Measurements from ENCODE around the gene ADAMTS18.

Gene ADAMTS18

DNA sequence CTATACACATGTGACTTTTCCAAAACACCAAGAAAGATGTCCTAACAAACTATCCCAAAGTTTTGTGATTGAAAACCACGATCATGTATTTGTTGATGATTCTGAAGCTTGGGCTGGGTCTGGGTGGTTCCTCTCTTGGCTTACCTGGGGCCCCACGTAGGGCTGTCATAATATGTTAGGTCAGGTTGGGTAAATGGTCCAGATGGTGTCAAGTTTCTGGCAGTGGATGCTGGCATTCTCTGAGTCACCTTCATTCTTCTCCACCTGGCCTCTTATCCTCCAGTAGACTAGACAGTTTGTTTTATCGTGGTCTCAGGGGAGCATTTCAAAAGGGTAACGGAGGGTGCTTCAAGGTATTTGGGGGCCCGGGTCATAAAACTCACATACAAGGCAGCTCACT, 196.2 kb downstream of the ADAMTS18 start (continued):
- TF ChIP-seq, protein P1, sequence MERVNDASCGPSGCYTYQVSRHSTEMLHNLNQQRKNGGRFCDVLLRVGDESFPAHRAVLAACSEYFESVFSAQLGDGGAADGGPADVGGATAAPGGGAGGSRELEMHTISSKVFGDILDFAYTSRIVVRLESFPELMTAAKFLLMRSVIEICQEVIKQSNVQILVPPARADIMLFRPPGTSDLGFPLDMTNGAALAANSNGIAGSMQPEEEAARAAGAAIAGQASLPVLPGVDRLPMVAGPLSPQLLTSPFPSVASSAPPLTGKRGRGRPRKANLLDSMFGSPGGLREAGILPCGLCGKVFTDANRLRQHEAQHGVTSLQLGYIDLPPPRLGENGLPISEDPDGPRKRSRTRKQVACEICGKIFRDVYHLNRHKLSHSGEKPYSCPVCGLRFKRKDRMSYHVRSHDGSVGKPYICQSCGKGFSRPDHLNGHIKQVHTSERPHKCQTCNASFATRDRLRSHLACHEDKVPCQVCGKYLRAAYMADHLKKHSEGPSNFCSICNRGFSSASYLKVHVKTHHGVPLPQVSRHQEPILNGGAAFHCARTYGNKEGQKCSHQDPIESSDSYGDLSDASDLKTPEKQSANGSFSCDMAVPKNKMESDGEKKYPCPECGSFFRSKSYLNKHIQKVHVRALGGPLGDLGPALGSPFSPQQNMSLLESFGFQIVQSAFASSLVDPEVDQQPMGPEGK (tag by site-specific recombination; IDR thresholded peaks at IDR 0.05), result peak; percentile 34; the same call in 1 of the 2 replicates

- ChIA-PET POLR2A (interaction anchor here (0.7 kb wide), 1 partner anchor 353 kb away, joined by 3 read pairs; no protein-coding TSS in a partner anchor), CTCF (interaction anchor here (0.6 to 11.2 kb wide), 40 partner anchors 10 to 1010 kb away, joined by 3 to 247 read pairs (median 4); partner anchors contain the start of gene WWOX)
- no peak overlapping the region for H3K4me3 ChIP-seq (ENCODE audit: low read depth, low read length)
- no peaks in the 10 kb centered on the region for H3K36me3 ChIP-seq (ENCODE audit: control insufficient read depth in 2 of 2, insufficient read depth in 1 of 2, low read length in 2 of 2)
- H3K4me1 ChIP-seq (ENCODE audit: control insufficient read depth, insufficient read depth, low read length), result peaks cover 18% of the 10 kb centered on the region
- H3K27ac ChIP-seq (ENCODE audit: extremely low read depth, low read depth, low read length), result no peak overlapping the region
- H3K9me3 ChIP-seq (ENCODE audit: control insufficient read depth, insufficient read depth, low read depth, low read length), result no peaks in the 10 kb centered on the region
- TF ChIP-seq SP7 (tag by site-specific recombination; IDR thresholded peaks at IDR 0.05), result peak; percentile 57
- TF ChIP-seq ZEB2 (tag by site-specific recombination; IDR thresholded peaks at IDR 0.05), result 0 out of 2 replicates have a peak, but pooled peaks have one; percentile 27
- TF ChIP-seq ZXDB (tag by site-specific recombination; IDR thresholded peaks at IDR 0.05), result peak; percentile 57; the same call in 1 of the 2 replicates
- TF ChIP-seq ZBTB8A (tag by site-specific recombination; IDR thresholded peaks at IDR 0.05), result 0 out of 2 replicates have a peak, but pooled peaks have one; percentile 18
- TF ChIP-seq ZSCAN30 (tag by site-specific recombination; IDR thresholded peaks at IDR 0.05), result peak; percentile 89; the same call in 1 of the 2 replicates
- TF ChIP-seq ZNF513 (tag by site-specific recombination; IDR thresholded peaks at IDR 0.05), result no peak
- TF ChIP-seq ZNF623 (tag by site-specific recombination; IDR thresholded peaks at IDR 0.05), result 0 out of 2 replicates have a peak, but pooled peaks have one; percentile 8
- TF ChIP-seq, protein P2, sequence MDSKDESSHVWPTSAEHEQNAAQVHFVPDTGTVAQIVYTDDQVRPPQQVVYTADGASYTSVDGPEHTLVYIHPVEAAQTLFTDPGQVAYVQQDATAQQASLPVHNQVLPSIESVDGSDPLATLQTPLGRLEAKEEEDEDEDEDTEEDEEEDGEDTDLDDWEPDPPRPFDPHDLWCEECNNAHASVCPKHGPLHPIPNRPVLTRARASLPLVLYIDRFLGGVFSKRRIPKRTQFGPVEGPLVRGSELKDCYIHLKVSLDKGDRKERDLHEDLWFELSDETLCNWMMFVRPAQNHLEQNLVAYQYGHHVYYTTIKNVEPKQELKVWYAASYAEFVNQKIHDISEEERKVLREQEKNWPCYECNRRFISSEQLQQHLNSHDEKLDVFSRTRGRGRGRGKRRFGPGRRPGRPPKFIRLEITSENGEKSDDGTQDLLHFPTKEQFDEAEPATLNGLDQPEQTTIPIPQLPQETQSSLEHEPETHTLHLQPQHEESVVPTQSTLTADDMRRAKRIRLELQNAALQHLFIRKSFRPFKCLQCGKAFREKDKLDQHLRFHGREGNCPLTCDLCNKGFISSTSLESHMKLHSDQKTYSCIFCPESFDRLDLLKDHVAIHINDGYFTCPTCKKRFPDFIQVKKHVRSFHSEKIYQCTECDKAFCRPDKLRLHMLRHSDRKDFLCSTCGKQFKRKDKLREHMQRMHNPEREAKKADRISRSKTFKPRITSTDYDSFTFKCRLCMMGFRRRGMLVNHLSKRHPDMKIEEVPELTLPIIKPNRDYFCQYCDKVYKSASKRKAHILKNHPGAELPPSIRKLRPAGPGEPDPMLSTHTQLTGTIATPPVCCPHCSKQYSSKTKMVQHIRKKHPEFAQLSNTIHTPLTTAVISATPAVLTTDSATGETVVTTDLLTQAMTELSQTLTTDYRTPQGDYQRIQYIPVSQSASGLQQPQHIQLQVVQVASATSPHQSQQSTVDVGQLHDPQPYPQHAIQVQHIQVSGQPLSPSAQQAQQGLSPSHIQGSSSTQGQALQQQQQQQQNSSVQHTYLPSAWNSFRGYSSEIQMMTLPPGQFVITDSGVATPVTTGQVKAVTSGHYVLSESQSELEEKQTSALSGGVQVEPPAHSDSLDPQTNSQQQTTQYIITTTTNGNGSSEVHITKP (tag by site-specific recombination; IDR thresholded peaks at IDR 0.05), result peak; percentile 66
- peak; percentile 26; the same call in 1 of the 2 replicates for TF ChIP-seq KLF9 (tag by site-specific recombination; IDR thresholded peaks at IDR 0.05; ENCODE audit: low read depth)
- TF ChIP-seq YY2 (tag by site-specific recombination; IDR thresholded peaks at IDR 0.05), result 0 out of 2 replicates have a peak, but pooled peaks have one; percentile 15
- peak; percentile 85 for TF ChIP-seq ZNF391 (tag by site-specific recombination; IDR thresholded peaks at IDR 0.05; ENCODE audit: borderline replicate concordance, low read depth)
- no peak for TF ChIP-seq GLI2 (tag by site-specific recombination; IDR thresholded peaks at IDR 0.05; ENCODE audit: borderline replicate concordance, low read depth)
- TF ChIP-seq ZNF610 (tag by site-specific recombination; IDR thresholded peaks at IDR 0.05; ENCODE audit: borderline replicate concordance), result 0 out of 2 replicates have a peak, but pooled peaks have one; percentile 43
- peak; percentile 60; the same call in 1 of the 2 replicates for TF ChIP-seq EGR2 (tag by site-specific recombination; IDR thresholded peaks at IDR 0.05; ENCODE audit: low read depth)
- 0 out of 2 replicates have a peak, but pooled peaks have one; percentile 31 for TF ChIP-seq ZSCAN4 (tag by site-specific recombination; IDR thresholded peaks at IDR 0.05)
- peak; percentile 93 for TF ChIP-seq ZNF660 (tag by site-specific recombination; IDR thresholded peaks at IDR 0.05)
- TF ChIP-seq, protein P1 (tag by site-specific recombination; IDR thresholded peaks at IDR 0.05), result no peak
- TF ChIP-seq ZNF837 (tag by site-specific recombination; IDR thresholded peaks at IDR 0.05), result no peak
- peak; percentile 100 for TF ChIP-seq CTCF (tag by site-specific recombination; IDR thresholded peaks at IDR 0.05)
- TF ChIP-seq ZNF324 (tag by site-specific recombination; IDR thresholded peaks at IDR 0.05), result peak; percentile 64; the same call in 1 of the 2 replicates
- TF ChIP-seq ZNF394 (tag by site-specific recombination; IDR thresholded peaks at IDR 0.05; ENCODE audit: borderline replicate concordance), result peak; percentile 37; the same call in 1 of the 2 replicates
- TF ChIP-seq ZBTB7A (tag by site-specific recombination; IDR thresholded peaks at IDR 0.05; ENCODE audit: low read depth), result no peak
These were observed 198.7 kb downstream of the ADAMTS18 start for GRCh38 chr16:77236063-77236511.

All from HEK293 (cell line).